Measurements from ENCODE around the gene SDF4.

DNA sequence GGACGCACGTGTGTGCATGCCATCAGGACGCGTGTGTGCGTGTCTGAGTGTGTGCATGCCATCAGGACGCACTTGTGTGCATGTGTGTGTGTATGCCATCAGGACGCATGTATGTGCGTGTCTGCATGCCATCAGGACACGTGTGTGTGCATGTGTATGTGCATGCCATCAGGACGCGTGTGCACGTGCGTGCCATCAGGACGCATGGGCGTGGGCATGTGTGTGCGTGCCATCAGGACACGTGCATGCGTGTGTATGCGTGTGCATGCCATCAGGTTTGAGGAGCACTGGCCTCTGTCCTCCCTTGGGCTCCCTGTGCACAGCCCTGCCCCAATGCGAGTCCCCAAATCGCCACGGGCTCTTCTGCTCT, 27.3 kb upstream of the SDF4 start:
- TF ChIP-seq, protein P1, sequence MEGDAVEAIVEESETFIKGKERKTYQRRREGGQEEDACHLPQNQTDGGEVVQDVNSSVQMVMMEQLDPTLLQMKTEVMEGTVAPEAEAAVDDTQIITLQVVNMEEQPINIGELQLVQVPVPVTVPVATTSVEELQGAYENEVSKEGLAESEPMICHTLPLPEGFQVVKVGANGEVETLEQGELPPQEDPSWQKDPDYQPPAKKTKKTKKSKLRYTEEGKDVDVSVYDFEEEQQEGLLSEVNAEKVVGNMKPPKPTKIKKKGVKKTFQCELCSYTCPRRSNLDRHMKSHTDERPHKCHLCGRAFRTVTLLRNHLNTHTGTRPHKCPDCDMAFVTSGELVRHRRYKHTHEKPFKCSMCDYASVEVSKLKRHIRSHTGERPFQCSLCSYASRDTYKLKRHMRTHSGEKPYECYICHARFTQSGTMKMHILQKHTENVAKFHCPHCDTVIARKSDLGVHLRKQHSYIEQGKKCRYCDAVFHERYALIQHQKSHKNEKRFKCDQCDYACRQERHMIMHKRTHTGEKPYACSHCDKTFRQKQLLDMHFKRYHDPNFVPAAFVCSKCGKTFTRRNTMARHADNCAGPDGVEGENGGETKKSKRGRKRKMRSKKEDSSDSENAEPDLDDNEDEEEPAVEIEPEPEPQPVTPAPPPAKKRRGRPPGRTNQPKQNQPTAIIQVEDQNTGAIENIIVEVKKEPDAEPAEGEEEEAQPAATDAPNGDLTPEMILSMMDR (IDR thresholded peaks at IDR 0.05; ENCODE audit: low read depth, low read length, poor library complexity, severe bottlenecking) = no peak
- no peak for TF ChIP-seq EZH2phosphoT487 (IDR thresholded peaks at IDR 0.05; ENCODE audit: borderline replicate concordance, low read length)
